Measurements from ENCODE around the gene CCDC184.

CCDC184 gene

DNA sequence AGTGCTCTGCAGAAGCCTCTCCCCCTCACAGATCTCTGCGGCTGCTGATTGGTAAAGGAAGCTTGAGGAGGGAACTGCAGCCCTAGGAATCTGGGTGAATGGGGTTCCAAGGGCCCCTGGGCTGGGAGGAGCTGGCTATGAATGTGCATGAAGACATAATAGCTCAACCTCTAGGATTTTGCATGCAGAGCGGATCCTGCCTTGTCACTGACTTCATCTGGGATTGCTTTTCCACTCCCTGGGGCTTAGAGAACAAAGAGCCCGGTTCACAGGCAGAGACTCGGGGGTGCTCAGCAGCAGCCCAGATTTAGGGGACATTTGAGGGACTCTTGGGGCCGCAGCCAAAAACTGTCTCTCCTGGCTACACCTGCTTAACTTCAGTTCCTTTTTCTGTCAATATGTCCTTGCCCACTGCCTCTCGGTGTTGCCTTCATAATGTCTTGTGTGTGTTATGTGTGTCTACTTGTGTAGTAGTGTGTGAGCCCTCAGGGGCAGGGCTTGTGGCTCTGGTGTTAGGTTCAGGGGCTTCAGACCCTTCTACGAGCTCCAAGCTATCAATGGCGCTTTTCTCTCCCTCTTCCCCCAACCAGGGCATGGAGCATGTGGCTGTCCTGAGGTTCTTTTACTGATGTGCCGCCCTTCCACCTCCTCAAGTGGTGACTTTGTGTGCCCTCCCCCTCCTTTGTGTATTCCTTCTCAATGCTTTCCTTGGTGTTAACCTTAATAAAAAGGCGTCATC is 1.9 kb downstream of the CCDC184 start:
- Histone ChIP-seq H3K9me2 (replicated peaks; ENCODE audit: control insufficient read depth, low read length) (no peaks in the 10 kb centered on the region), H3F3A (ENCODE audit: control insufficient read depth, insufficient read depth) (peaks cover 6% of the 10 kb centered on the region; the same call in 1 of the 2 replicates), H3K27ac (ENCODE audit: low read depth, low read length) (no peak overlapping the region), H3K79me2 (ENCODE audit: control insufficient read depth, low read length) (no peaks in the 10 kb centered on the region), H3K9me3 (ENCODE audit: control insufficient read depth, insufficient read depth, low read length) (no peaks in the 10 kb centered on the region), H3K4me2 (ENCODE audit: low read length) (no peak overlapping the region), H4K20me1 (ENCODE audit: control insufficient read depth, insufficient read depth, low read depth, low read length) (no peaks in the 10 kb centered on the region), H3K27me3 (ENCODE audit: control insufficient read depth, low read length) (peaks cover 43% of the 10 kb centered on the region), H3K4me3 (ENCODE audit: low read length) (no peak overlapping the region), H3K36me3 (ENCODE audit: control insufficient read depth, low read length) (no peaks in the 10 kb centered on the region), H3K4me1 (ENCODE audit: control insufficient read depth, low read length) (peaks cover 25% of the 10 kb centered on the region)
- TF ChIP-seq EZH2phosphoT487 (IDR thresholded peaks at IDR 0.05; ENCODE audit: borderline replicate concordance, low read length) (no peak), CTCF (IDR thresholded peaks at IDR 0.05; ENCODE audit: low read depth, low read length, poor library complexity, severe bottlenecking) (no peak)

DNA sequence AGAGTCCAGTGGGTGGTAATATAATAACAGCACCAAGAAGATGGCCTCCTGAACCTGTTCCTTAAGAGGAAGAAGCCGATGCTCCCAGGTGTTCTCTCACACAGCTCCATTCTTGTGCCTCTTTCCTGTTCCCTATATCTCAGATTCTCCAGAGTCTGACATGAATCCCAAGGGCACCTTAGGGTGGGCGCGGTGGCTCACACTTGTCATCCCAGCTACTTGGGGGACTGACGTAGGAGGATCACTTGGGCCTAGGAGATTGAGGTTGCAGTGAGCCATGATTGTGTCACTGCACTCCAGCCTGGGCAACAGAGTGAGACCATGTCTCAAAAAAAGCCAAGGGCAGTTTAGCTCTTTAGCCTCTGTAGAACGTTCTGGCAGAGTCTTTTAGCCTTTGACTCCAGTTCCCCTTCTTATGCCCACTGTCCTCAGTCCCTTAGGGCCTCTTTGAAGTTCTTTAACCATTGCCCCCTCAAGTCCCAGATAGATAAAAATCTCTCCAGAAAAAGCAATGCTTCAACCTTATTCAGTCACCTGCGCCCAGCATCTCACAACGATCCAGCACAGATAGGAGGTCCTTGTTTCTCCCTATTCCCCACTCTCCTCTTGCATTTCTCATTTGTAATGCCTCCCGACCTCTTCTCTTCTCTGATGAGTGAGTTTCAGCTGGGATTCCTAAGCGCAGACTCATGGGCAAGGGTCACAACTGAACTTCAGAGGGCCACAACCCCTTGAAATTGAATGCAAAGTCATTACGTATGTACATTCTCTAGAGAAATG is 4.7 kb downstream of the CCDC184 start:
- Histone ChIP-seq H3K27ac (ENCODE audit: low read depth, low read length) (no peak overlapping the region), H4K20me1 (ENCODE audit: control insufficient read depth, insufficient read depth, low read depth, low read length) (no peaks in the 10 kb centered on the region), H3K4me1 (ENCODE audit: control insufficient read depth, low read length) (peaks cover 16% of the 10 kb centered on the region), H3F3A (ENCODE audit: control insufficient read depth, insufficient read depth) (peaks cover 6% of the 10 kb centered on the region; the same call in 1 of the 2 replicates), H3K4me2 (ENCODE audit: low read length) (no peak overlapping the region), H3K4me3 (ENCODE audit: low read length) (no peak overlapping the region), H3K9me3 (ENCODE audit: control insufficient read depth, insufficient read depth, low read length) (no peaks in the 10 kb centered on the region), H3K79me2 (ENCODE audit: control insufficient read depth, low read length) (no peaks in the 10 kb centered on the region), H3K36me3 (ENCODE audit: control insufficient read depth, low read length) (no peaks in the 10 kb centered on the region), H3K9me2 (replicated peaks; ENCODE audit: control insufficient read depth, low read length) (no peaks in the 10 kb centered on the region), H3K27me3 (ENCODE audit: control insufficient read depth, low read length) (peaks cover 33% of the 10 kb centered on the region)
- TF ChIP-seq CTCF (IDR thresholded peaks at IDR 0.05; ENCODE audit: low read depth, low read length, poor library complexity, severe bottlenecking): no peak
- no peak for TF ChIP-seq EZH2phosphoT487 (IDR thresholded peaks at IDR 0.05; ENCODE audit: borderline replicate concordance, low read length)

DNA sequence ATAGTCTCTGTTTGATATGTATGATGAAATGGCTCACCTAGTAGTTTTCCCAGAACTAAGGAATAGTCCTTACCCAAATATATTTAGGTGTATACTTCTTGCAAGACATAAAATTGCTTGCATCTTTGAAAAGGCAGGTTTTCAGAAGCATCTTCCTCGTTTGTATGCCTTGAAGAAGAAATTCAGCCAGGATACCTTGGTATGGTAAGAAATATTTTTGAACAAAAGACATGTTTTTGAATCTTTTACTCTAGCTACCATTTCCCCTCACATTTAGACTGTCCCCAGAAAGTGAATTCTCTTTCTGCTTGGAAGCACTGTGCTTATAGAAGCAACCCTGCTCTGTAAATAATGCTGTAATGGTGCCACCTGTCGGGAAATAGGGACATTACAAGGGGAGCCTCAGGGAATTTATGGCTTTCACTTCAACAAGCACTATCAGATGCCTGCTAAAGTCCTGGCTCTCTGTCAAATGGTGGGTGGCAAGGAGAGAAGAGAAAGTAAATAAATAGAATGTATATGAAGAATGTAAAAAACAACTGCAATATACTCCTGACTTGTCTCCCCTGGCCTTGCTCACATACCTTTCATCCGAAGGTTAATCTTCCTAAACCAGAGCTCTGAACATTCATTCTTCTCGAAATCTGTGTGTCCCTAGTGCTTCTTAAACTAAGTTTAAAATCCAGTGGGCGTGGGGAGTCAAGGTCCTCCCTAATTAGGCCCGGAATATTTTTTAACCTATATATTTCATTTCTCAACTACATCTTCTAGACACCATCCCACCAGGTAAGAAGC is 6.1 kb downstream of the CCDC184 start:
- no peak overlapping the region for H3K4me2 ChIP-seq (ENCODE audit: low read length)
- no peak for TF ChIP-seq EZH2phosphoT487 (IDR thresholded peaks at IDR 0.05; ENCODE audit: borderline replicate concordance, low read length)
- TF ChIP-seq CTCF (IDR thresholded peaks at IDR 0.05; ENCODE audit: low read depth, low read length, poor library complexity, severe bottlenecking): peak; percentile 82
- H3K27me3 ChIP-seq (ENCODE audit: control insufficient read depth, low read length): peaks cover 38% of the 10 kb centered on the region
- no peaks in the 10 kb centered on the region for H3K79me2 ChIP-seq (ENCODE audit: control insufficient read depth, low read length)
- H3K9me2 ChIP-seq (replicated peaks; ENCODE audit: control insufficient read depth, low read length): no peaks in the 10 kb centered on the region
- H4K20me1 ChIP-seq (ENCODE audit: control insufficient read depth, insufficient read depth, low read depth, low read length): no peaks in the 10 kb centered on the region
- no peak overlapping the region for H3K27ac ChIP-seq (ENCODE audit: low read depth, low read length)
- H3K36me3 ChIP-seq (ENCODE audit: control insufficient read depth, low read length): no peaks in the 10 kb centered on the region
- peaks cover 16% of the 10 kb centered on the region for H3K4me1 ChIP-seq (ENCODE audit: control insufficient read depth, low read length)
- H3F3A ChIP-seq (ENCODE audit: control insufficient read depth, insufficient read depth): peaks cover 6% of the 10 kb centered on the region; the same call in 1 of the 2 replicates
- no peaks in the 10 kb centered on the region for H3K9me3 ChIP-seq (ENCODE audit: control insufficient read depth, insufficient read depth, low read length)
- H3K4me3 ChIP-seq (ENCODE audit: low read length): no peak overlapping the region

All from DOHH2 (cell line).